Gastroesophageal sphincter (tissue), 3 donors: ENCODE measurements around the gene ALK.

Experiments
- EP300 ChIP-seq: sonication (generic); formaldehyde crosslinking; IDR thresholded peaks from one replicate; pipeline ENCODE4 v1.6.1; 2017; ENCODE audit warnings: antibody characterized with exemption, mild to moderate bottlenecking
- POLR2A ChIP-seq, 2 donors: fragments of 450-650 bp; IDR thresholded peaks; one replicate each; pipeline ENCODE4 v1.6.1; 2017; ENCODE audit warnings: antibody characterized with exemption in 2 of 2, mild to moderate bottlenecking in 2 of 2, moderate library complexity in 1 of 2
- POLR2AphosphoS5 ChIP-seq: sonication (generic); formaldehyde crosslinking; IDR thresholded peaks from one replicate; pipeline ENCODE4 v1.6.1; 2017; ENCODE audit warnings: antibody characterized with exemption
- TF ChIP-seq, protein P1 (sequence below), 4 experiments: fragments of 200-600 bp in 2 of 4; fragments of 450-650 bp in 2 of 4; sonication (generic) in 1 of 4; IDR thresholded peaks; one replicate each; pipeline ENCODE4 v1.5.1; 2017 to 2019; ENCODE audit warnings: antibody characterized with exemption in 4 of 4, mild to moderate bottlenecking in 2 of 4, moderate library complexity in 2 of 4

- TF ChIP-seq, protein P1, sequence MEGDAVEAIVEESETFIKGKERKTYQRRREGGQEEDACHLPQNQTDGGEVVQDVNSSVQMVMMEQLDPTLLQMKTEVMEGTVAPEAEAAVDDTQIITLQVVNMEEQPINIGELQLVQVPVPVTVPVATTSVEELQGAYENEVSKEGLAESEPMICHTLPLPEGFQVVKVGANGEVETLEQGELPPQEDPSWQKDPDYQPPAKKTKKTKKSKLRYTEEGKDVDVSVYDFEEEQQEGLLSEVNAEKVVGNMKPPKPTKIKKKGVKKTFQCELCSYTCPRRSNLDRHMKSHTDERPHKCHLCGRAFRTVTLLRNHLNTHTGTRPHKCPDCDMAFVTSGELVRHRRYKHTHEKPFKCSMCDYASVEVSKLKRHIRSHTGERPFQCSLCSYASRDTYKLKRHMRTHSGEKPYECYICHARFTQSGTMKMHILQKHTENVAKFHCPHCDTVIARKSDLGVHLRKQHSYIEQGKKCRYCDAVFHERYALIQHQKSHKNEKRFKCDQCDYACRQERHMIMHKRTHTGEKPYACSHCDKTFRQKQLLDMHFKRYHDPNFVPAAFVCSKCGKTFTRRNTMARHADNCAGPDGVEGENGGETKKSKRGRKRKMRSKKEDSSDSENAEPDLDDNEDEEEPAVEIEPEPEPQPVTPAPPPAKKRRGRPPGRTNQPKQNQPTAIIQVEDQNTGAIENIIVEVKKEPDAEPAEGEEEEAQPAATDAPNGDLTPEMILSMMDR (IDR thresholded peaks at IDR 0.05): no peak
- TF ChIP-seq POLR2AphosphoS5: no peak
- TF ChIP-seq POLR2A (IDR thresholded peaks at IDR 0.05): no peak
- TF ChIP-seq EP300: no peak
Measured at GRCh38 chr2:29844713-29845326, 76.6 kb downstream of the ALK start.
